Measurements from ENCODE around the gene ATP6V0A4.

- TF ChIP-seq, protein P1, sequence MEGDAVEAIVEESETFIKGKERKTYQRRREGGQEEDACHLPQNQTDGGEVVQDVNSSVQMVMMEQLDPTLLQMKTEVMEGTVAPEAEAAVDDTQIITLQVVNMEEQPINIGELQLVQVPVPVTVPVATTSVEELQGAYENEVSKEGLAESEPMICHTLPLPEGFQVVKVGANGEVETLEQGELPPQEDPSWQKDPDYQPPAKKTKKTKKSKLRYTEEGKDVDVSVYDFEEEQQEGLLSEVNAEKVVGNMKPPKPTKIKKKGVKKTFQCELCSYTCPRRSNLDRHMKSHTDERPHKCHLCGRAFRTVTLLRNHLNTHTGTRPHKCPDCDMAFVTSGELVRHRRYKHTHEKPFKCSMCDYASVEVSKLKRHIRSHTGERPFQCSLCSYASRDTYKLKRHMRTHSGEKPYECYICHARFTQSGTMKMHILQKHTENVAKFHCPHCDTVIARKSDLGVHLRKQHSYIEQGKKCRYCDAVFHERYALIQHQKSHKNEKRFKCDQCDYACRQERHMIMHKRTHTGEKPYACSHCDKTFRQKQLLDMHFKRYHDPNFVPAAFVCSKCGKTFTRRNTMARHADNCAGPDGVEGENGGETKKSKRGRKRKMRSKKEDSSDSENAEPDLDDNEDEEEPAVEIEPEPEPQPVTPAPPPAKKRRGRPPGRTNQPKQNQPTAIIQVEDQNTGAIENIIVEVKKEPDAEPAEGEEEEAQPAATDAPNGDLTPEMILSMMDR (conservative IDR thresholded peaks at IDR 0.05; ENCODE audit: low read depth, low read length): no peak
- TF ChIP-seq EZH2 (IDR thresholded peaks at IDR 0.05; ENCODE audit: low read length, unreplicated experiment) (no peak), EZH2phosphoT487 (IDR thresholded peaks at IDR 0.05; ENCODE audit: borderline replicate concordance, low read length) (no peak)
Measured at GRCh38 chr7:138804618-138805017, 6.6 kb upstream of the ATP6V0A4 start.

Measured in PC-3 (cell line).